Nephron (organoid): ENCODE results near the gene EXOC2.

Experiments
- H3K27ac Mint-ChIP-seq, 3 experiments: 2 replicates each; pipeline ENCODE4 v1.8.0; 2020; ENCODE audit warnings: mixed read lengths in 3 of 3, mild to moderate bottlenecking in 2 of 3, moderate library complexity in 1 of 3
- H3K27me3 Mint-ChIP-seq: 2 replicates; pipeline ENCODE4 v1.8.0; 2021; ENCODE audit warnings: low read depth, mild to moderate bottlenecking, moderate library complexity, mixed read lengths
- H3K36me3 Mint-ChIP-seq: 2 replicates; pipeline ENCODE4 v1.8.0; 2020; ENCODE audit warnings: low read depth, mixed read lengths
- H3K4me1 Mint-ChIP-seq: 2 replicates; pipeline ENCODE4 v1.8.0; 2020; ENCODE audit warnings: mixed read lengths
- H3K4me3 Mint-ChIP-seq, 3 experiments: 2 replicates each; pipeline ENCODE4 v1.8.0; 2020; ENCODE audit warnings: mild to moderate bottlenecking in 3 of 3, mixed read lengths in 3 of 3, moderate library complexity in 2 of 3
- H3K9me3 Mint-ChIP-seq: 2 replicates; pipeline ENCODE4 v1.8.0; 2020; ENCODE audit warnings: mixed read lengths
- TF ChIP-seq, protein P1 (sequence below), 3 experiments: fragments of 200-600 bp; sonication (generic); IDR thresholded peaks; one replicate each; pipeline ENCODE4 v1.5.0; 2021; ENCODE audit warnings: antibody characterized with exemption in 3 of 3; ENCODE audit not compliant: unreplicated experiment in 3 of 3

Gene EXOC2

DNA sequence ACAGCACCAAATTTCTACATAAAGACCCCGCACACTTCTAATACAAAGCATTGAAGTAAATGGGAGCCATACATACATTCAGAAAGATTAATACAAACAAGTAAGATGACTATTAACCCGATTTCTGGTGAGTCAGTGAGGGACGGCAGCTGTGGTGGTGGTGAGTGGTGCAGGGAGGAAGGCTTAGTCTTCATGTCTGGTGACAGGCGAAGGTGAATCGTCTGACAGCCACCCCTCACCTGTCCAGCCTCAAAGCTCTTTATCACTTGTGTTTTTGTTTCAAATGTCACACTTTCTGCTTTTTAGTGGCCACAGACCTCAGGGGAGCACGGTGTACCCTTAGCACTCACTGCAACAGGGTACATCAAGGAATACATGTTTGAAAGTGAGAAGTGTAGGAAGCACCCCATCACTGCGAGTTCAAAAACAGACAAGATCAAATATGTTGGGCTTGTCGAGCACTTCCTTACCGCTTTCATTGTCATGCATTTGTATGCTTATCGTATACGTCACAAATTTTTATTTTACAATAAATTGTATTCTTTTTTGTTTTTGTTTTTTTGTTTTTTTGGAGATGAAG lies 237.8 kb downstream of the EXOC2 start:
- Mint-ChIP-seq H3K9me3 (peaks cover 10% of the 10 kb centered on the region), H3K36me3 (no peaks in the 10 kb centered on the region)

DNA sequence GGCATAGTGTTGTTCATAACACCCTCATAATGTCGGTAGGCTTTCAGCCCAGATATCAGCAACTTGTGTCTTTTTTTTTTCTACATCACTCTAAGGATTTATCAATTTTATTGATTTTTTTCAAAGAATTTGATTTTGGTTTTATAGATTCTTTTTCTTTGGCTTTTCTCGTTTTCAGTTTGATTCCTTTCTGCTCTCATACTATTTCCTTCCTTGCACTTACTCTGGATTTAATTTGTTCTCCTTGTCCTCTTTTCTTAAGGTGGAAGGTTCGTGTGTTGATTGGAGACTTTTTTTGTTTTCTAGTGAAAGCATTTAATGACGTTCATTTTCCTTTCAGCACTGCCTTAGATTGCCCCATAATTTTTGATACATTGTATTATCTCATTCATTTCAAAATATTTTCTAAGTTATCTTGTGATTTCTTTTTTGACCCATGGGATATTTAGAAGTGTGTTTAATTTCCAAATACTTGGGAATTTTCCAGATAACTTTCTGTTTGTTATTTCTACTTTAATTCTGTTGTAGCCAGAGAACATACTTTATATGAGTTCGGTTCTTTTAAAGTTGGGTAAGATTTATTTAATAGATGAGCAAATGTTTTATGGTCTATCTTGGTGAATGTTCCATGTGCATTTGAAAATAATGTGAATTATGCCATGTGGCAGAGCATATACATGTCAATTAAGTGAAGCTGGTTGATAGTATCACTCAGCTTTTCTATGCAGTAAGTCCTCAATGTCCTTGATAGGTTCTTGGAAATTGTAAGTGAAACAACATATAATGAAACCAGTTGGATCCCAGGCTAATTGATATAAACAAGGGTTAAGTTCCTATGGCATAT lies 238.6 kb downstream of the EXOC2 start:
- Mint-ChIP-seq H3K36me3 (no peaks in the 10 kb centered on the region), H3K27me3 (peaks cover 10% of the 10 kb centered on the region), H3K27ac (no peak overlapping the region), H3K4me1 (peaks cover 15% of the 10 kb centered on the region), H3K9me3 (peaks cover 12% of the 10 kb centered on the region), H3K4me3 (no peak overlapping the region)
- TF ChIP-seq, protein P1, sequence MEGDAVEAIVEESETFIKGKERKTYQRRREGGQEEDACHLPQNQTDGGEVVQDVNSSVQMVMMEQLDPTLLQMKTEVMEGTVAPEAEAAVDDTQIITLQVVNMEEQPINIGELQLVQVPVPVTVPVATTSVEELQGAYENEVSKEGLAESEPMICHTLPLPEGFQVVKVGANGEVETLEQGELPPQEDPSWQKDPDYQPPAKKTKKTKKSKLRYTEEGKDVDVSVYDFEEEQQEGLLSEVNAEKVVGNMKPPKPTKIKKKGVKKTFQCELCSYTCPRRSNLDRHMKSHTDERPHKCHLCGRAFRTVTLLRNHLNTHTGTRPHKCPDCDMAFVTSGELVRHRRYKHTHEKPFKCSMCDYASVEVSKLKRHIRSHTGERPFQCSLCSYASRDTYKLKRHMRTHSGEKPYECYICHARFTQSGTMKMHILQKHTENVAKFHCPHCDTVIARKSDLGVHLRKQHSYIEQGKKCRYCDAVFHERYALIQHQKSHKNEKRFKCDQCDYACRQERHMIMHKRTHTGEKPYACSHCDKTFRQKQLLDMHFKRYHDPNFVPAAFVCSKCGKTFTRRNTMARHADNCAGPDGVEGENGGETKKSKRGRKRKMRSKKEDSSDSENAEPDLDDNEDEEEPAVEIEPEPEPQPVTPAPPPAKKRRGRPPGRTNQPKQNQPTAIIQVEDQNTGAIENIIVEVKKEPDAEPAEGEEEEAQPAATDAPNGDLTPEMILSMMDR (IDR thresholded peaks at IDR 0.05; ENCODE audit: unreplicated experiment in 3 of 3) = no peak

More for the DNA sequence above, 237.8 kb downstream of the EXOC2 start:
- TF ChIP-seq, protein P1 (IDR thresholded peaks at IDR 0.05; ENCODE audit: unreplicated experiment in 3 of 3) = no peak
- Mint-ChIP-seq H3K27me3 (peaks cover 10% of the 10 kb centered on the region), H3K27ac (no peak overlapping the region), H3K4me3 (no peak overlapping the region), H3K4me1 (peaks cover 16% of the 10 kb centered on the region)

DNA sequence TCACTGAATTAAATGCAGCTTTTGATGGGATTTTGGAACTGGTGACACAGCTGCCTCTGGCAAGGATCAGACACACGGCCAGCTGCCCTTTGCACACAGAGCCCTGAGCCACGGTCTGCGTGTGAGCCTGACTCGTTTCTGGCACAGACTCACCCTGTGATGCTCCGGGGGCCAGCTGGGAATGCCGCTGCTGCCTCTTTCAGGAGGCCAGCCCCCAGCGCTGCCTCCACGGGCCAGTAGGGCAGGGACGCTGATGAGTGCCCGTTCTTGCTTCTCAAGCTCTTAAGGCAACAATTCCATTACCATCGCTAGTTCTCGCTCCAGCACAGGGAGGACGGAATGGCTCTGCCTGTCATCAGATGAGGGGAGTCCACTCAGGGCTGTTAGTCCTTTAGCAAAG lies 239.8 kb downstream of the EXOC2 start:
- TF ChIP-seq, protein P1 (IDR thresholded peaks at IDR 0.05; ENCODE audit: unreplicated experiment in 3 of 3) = no peak
- Mint-ChIP-seq H3K4me1 (peaks cover 15% of the 10 kb centered on the region), H3K27ac (no peak overlapping the region), H3K4me3 (no peak overlapping the region), H3K27me3 (peaks cover 16% of the 10 kb centered on the region), H3K9me3 (peaks cover 19% of the 10 kb centered on the region), H3K36me3 (no peaks in the 10 kb centered on the region)

DNA sequence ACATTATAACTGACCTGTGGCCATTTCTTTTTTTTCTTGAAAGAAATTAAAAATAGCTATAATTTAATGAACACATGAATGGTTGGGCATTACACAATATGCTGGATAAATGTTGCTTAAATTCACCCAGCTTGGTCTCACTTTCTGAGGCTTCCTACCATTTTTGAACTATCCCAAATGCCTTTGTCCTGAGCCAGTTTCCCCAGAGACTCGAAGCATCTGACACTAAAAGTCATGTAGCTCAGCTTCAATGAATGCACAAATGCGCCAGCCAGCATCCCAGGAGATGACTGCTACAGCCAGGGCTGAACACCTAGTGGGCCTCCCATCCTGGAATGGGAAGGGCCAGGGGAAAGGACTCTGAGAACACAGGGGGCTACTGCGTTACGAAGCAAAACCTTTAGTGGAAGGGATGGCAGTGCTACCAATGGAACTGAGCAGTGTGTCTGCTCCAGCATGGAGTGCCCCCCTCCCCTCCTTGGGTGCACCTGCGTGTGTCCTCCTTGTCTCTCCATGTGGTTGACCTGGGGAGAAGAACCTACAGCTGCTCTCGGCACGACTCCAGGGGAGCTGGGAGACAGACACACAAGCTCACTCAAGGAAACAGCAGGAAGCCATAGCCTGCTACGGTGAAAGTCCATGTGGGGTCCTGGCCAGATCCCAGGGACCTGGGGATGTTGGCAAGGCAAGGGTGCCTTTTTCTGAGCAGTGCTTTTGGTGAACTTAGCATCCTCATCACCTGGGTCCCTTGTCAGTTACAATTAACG lies 240.5 kb downstream of the EXOC2 start:
- TF ChIP-seq, protein P1 (IDR thresholded peaks at IDR 0.05; ENCODE audit: unreplicated experiment in 3 of 3) = no peak
- H3K27me3 Mint-ChIP-seq = peaks cover 23% of the 10 kb centered on the region
- H3K36me3 Mint-ChIP-seq = no peaks in the 10 kb centered on the region
- H3K4me1 Mint-ChIP-seq = peaks cover 15% of the 10 kb centered on the region
- H3K9me3 Mint-ChIP-seq = peaks cover 19% of the 10 kb centered on the region
- H3K4me3 Mint-ChIP-seq = no peak overlapping the region
- H3K27ac Mint-ChIP-seq = no peak overlapping the region

DNA sequence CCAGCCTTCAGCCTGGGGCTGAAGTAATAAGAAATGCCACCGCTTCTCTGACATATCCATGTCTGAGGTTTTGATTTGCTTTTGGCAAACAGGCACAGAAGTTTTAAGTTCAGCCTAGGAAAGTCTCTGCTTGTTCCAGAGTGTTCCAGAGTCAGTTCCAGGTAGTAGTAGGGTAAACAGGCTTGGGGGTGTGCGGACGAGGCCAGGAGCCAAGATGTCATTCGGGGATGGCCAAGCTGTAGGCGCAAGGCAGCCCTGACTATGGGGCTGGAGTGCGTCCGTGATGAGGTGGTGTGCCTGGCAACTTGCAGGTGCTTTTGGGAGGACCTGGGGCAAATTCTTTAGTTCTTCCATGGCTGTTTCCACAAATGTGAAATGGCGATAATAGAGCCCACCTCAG lies 241.1 kb downstream of the EXOC2 start:
- Mint-ChIP-seq H3K36me3 (no peaks in the 10 kb centered on the region), H3K9me3 (peaks cover 13% of the 10 kb centered on the region), H3K27me3 (peaks cover 23% of the 10 kb centered on the region), H3K27ac (no peak overlapping the region), H3K4me3 (no peak overlapping the region), H3K4me1 (peaks cover 15% of the 10 kb centered on the region)
- TF ChIP-seq, protein P1 (IDR thresholded peaks at IDR 0.05; ENCODE audit: unreplicated experiment in 3 of 3) = no peak
